ENCODE measurements around the gene CDC27. TPM values are rescaled to one million over a fixed set of nuclear protein-coding genes. Genes with fewer than 3 reads are reported as not detected.
A peak's percentile ranks its signal among the peaks of the same experiment; 100 is the strongest.
"Not testable (repeated sequence)": the region's sequence is repeated elsewhere in the genome, so short reads cannot be mapped to it uniquely, and the experiment has no call there.

The CDC27 gene
- total RNA-seq, 2 experiments from 2014 or later: 113 to 114 TPM

GRCh38 chr17:47085736-47086135, 103.4 kb downstream of the CDC27 start:
- DNase-seq (no peak), ATAC-seq (ENCODE audit: low read depth) (no peak)
- peaks cover 5% of the 10 kb centered on the region for H3K4me1 Mint-ChIP-seq

GRCh38 chr17:47078801-47079200, 110.3 kb downstream of the CDC27 start:
- POLR2A ChIA-PET: no interaction called here
- ATAC-seq (ENCODE audit: low read depth) (no peak), DNase-seq (no peak)
- Mint-ChIP-seq H3K9me3 (no peaks in the 10 kb centered on the region), H3K27me3 (no peaks in the 10 kb centered on the region), H3K4me1 (peaks cover 5% of the 10 kb centered on the region), H3K36me3 (peaks cover 13% of the 10 kb centered on the region), H3K27ac (no peak overlapping the region), H3K4me3 (no peak overlapping the region)

More at GRCh38 chr17:47085736-47086135, 103.4 kb downstream of the CDC27 start:
- POLR2A ChIA-PET: no interaction called here
- H3K27me3 Mint-ChIP-seq: no peaks in the 10 kb centered on the region
- no peak overlapping the region for H3K27ac Mint-ChIP-seq
- H3K4me3 Mint-ChIP-seq: no peak overlapping the region
- H3K36me3 Mint-ChIP-seq: peaks cover 15% of the 10 kb centered on the region
- no peaks in the 10 kb centered on the region for H3K9me3 Mint-ChIP-seq

GRCh38 chr17:47077576-47077975, 111.5 kb downstream of the CDC27 start:
- H3K4me3 Mint-ChIP-seq: no peak overlapping the region
- peaks cover 17% of the 10 kb centered on the region for H3K36me3 Mint-ChIP-seq

GRCh38 chr17:47076171-47076570, 112.9 kb downstream of the CDC27 start:
- Mint-ChIP-seq H3K4me1 (peaks cover 8% of the 10 kb centered on the region), H3K27ac (no peak overlapping the region), H3K36me3 (peaks cover 14% of the 10 kb centered on the region), H3K4me3 (no peak overlapping the region), H3K9me3 (no peaks in the 10 kb centered on the region), H3K27me3 (no peaks in the 10 kb centered on the region)
- no peak for ATAC-seq (ENCODE audit: low read depth)
- DNase-seq: no peak
- POLR2A ChIA-PET: interaction anchor here (0.6 kb wide), 1 partner anchor 43 kb away, joined by 3 read pairs; no protein-coding TSS in a partner anchor

More at GRCh38 chr17:47077576-47077975, 111.5 kb downstream of the CDC27 start:
- H3K27me3 Mint-ChIP-seq: no peaks in the 10 kb centered on the region
- no peaks in the 10 kb centered on the region for H3K9me3 Mint-ChIP-seq
- DNase-seq (no peak), ATAC-seq (ENCODE audit: low read depth) (no peak)
- no peak overlapping the region for H3K27ac Mint-ChIP-seq
- peaks cover 10% of the 10 kb centered on the region for H3K4me1 Mint-ChIP-seq
- POLR2A ChIA-PET: no interaction called here

- H3K27me3 Mint-ChIP-seq; ATAC-seq (ENCODE audit: low read depth); DNase-seq; H3K9me3 Mint-ChIP-seq; H3K27ac Mint-ChIP-seq; POLR2A ChIA-PET; H3K4me3 Mint-ChIP-seq: not testable (repeated sequence)
- Mint-ChIP-seq H3K36me3 (peaks cover 17% of the 10 kb centered on the region), H3K4me1 (peaks cover 15% of the 10 kb centered on the region)
Observed at GRCh38 chr17:47074361-47074760, 114.7 kb downstream of the CDC27 start.

- POLR2A ChIA-PET; ATAC-seq (ENCODE audit: low read depth); DNase-seq; H3K4me3 Mint-ChIP-seq; H3K9me3 Mint-ChIP-seq; H3K27ac Mint-ChIP-seq; H3K27me3 Mint-ChIP-seq: not testable (repeated sequence)
- H3K4me1 Mint-ChIP-seq: peaks cover 17% of the 10 kb centered on the region
- H3K36me3 Mint-ChIP-seq: peaks cover 19% of the 10 kb centered on the region
Observed at GRCh38 chr17:47073629-47074028, 115.5 kb downstream of the CDC27 start.

GRCh38 chr17:47072886-47073285, 116.2 kb downstream of the CDC27 start:
- Mint-ChIP-seq H3K9me3 (no peaks in the 10 kb centered on the region), H3K27me3 (no peaks in the 10 kb centered on the region), H3K36me3 (peaks cover 21% of the 10 kb centered on the region), H3K4me1 (peaks cover 21% of the 10 kb centered on the region), H3K4me3 (no peak overlapping the region), H3K27ac (peak overlapping the region; percentile 46)
- DNase-seq (no peak), ATAC-seq (ENCODE audit: low read depth) (no peak)
- POLR2A ChIA-PET: no interaction called here

DNA sequence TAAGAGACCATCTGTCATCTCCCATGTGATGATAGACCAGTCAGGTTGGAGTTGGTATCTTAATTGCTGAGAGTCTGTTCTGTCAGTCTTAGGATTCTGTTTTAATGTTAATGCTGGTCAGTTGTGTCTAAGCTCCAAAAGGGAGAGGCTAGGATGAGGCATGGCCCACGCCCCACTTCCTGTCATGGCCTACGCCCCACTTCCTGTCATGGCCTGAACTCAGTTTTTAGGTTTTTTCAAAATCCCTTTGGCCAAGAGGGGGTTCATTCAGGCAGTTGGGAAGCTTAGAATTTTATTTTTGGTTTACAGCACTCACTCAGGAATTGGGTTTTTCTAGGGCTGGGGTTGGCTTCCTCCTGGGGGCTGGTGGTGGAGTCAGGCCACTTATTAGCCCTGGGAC, 117.9 kb downstream of the CDC27 start:
- H3K36me3 Mint-ChIP-seq: peaks cover 22% of the 10 kb centered on the region
- H3K27me3 Mint-ChIP-seq; ATAC-seq (ENCODE audit: low read depth); H3K9me3 Mint-ChIP-seq; DNase-seq: not testable (repeated sequence)
- H3K4me3 Mint-ChIP-seq: peak overlapping the region; percentile 39
- POLR2A ChIA-PET: interaction anchor here (0.7 kb wide), 1 partner anchor 22 kb away, joined by 6 read pairs; no protein-coding TSS in a partner anchor
- H3K4me1 Mint-ChIP-seq: peaks cover 29% of the 10 kb centered on the region
- peak overlapping the region; percentile 80 for H3K27ac Mint-ChIP-seq

GRCh38 chr17:47070266-47070665, 118.8 kb downstream of the CDC27 start:
- POLR2A ChIA-PET: interaction anchor here (0.6 kb wide), 1 partner anchor 34 kb away, joined by 7 read pairs; no protein-coding TSS in a partner anchor
- not testable (repeated sequence) for DNase-seq; ATAC-seq (ENCODE audit: low read depth); H3K4me3 Mint-ChIP-seq; H3K9me3 Mint-ChIP-seq; H3K27ac Mint-ChIP-seq; H3K27me3 Mint-ChIP-seq
- Mint-ChIP-seq H3K4me1 (peaks cover 32% of the 10 kb centered on the region), H3K36me3 (peaks cover 24% of the 10 kb centered on the region)

Other genes with a start within 250 kb of the CDC27 start
- not detected for gene RPRML, start 210.0 kb downstream of the CDC27 start, total RNA-seq
- gene MYL4, start 20.1 kb upstream of the CDC27 start, total RNA-seq: not detected
- gene ITGB3, start 64.5 kb upstream of the CDC27 start, total RNA-seq: under 1 TPM in 1 of 2 experiments, not detected in 1; 0.17 TPM
- 10 to 100 TPM; 12.2 to 13.2 TPM for gene EFCAB13, start 134.7 kb upstream of the CDC27 start, total RNA-seq

Measured in activated naive CD8-positive, alpha-beta T cell treated with anti-CD3 and anti-CD28 coated beads, Interleukin-2, amount 10 ng/mL, durations not matched to agents 7 days and 5 days (primary cell).